HG02759 (cell line): ENCODE data around the gene GANAB.
"Not testable (repeated sequence)": the region's sequence is repeated elsewhere in the genome, so short reads cannot be mapped to it uniquely, and the experiment has no call there.

Experiments used
- ATAC-seq: cut with Tn5 transposase; IDR thresholded peaks from one replicate; pipeline ENCODE4 v1.9.1; 2021; ENCODE audit warnings: mild to moderate bottlenecking, moderate library complexity; ENCODE audit not compliant: unreplicated experiment

GANAB gene

DNA sequence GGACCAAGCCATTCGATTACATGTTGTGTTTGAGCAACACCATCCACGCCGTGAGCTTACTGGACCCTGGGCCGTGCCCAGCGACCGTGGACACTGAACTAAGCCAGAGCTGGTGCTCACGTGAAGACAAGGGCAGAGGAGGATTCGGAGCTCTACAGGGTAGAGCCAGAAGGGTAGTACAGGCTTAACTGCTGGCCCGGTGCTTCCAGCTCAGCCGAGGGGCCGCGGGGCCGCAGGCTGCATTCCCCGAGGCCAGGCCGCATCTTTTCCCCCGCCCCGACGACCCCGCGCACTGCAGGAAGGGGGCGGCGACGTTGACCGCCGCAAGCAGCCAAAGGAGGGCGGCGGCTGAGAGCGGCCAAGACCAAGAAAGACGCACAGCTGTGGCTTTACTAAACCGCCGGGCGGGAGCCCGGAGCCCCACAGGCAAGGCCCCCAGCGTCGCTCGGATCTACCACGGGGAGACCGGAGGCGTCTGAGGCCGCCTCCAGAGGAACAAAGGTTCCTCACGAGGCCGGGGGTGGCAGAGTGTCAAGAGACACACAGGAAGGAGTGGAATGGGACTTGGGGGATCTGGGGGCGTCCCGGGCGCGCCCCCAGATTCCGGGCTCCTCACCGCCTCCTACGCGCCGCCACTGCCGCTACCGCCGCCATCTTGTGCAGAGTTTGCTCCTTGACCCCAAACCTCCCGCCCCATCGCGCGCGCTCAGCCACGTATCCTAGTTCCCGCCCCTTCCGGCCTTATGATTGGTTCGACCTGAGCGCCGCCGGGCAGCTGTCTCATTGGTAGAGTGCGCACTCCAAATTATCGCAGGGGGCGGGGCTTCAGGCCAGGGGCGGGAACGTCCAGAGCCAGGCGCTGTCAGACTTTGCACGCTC lies at the start of gene GANAB:
Gene GANAB (minus strand): TSS at position 668 of the 879 bp plus-strand sequence. CDS start 14 bp downstream, at position 654.
- ATAC-seq: peak; percentile 94

- ATAC-seq: no peak
These were observed 48.2 kb upstream of the GANAB start for GRCh38 chr11:62694455-62695167.

DNA sequence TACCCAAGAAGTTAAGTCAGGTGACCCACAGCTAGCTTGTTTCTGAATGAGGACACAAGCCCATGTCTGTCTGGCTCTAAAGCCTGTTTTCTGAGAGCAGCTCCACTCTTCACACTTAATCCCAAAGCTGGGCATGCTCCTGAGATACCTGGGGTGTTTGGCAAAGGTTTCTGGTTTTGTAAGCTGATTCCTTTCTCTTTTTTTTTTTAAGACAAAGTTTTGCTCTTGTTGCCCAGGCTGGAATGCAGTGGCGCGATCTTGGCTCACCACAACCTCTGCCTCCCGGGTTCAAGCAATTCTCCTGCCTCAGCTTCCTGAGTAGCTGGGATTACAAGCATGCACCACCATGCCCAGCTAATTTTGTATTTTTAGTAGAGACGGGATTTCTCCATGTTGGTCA lies 47.2 kb upstream of the GANAB start:
- ATAC-seq: not testable (repeated sequence)

- ATAC-seq: no peak
These were observed 43.2 kb upstream of the GANAB start, which contains the start of gene LRRN4CL for GRCh38 chr11:62689421-62690183. Gene LRRN4CL, minus strand, starts transcription at chr11:62689530. Its CDS starts 1,022 bp downstream, at chr11:62688508.

DNA sequence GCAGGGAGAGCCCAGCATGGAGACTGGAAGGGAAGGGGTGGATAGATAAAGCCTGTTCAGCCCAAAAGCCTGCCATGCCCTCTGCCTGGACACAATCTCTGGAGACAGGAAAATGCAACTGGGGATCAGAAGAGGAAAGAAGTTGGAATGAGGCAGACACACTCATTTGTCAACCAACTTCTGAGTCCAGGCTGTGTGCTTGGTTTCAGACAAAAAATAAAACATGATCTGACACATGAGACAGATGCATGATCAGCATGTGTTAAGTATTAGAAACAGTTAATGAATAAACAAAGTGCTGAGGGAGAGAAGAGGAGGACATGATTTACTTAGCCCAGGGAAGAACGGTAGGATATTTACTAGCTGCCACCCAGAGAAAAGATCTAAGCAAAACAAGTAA lies 42.1 kb upstream of the GANAB start:
- no peak for ATAC-seq

GRCh38 chr11:62687508-62688396 lies 41.3 kb upstream of the GANAB start:
- no peak for ATAC-seq

DNA sequence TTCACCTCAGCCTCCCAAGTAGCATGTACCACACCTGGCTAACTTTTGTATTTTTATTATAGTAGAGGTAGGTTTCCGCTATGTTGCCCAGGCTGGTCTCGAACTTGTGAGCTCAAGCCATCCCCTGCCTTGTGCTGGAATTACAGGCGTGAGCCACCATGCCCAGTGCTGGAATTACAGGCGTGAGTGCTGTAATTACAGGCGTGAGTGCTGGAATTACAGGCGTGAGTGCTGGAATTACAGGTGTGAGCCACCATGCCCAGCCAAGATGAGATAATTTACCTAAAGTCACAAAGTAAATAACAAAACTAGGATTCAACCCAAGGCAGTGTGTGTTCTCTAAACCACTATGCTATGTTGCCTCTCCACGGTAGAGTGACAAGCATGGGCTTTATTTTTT lies 36.1 kb upstream of the GANAB start:
- no peak for ATAC-seq

- no peak for ATAC-seq
These were observed 34.4 kb upstream of the GANAB start for GRCh38 chr11:62680825-62681240.

- ATAC-seq: peak; percentile 81
These were observed 32.6 kb upstream of the GANAB start, which contains the start of gene UBXN1 for GRCh38 chr11:62678770-62679696. Gene UBXN1, minus strand, starts transcription at chr11:62679073. Its CDS starts 150 bp downstream, at chr11:62678923.

DNA sequence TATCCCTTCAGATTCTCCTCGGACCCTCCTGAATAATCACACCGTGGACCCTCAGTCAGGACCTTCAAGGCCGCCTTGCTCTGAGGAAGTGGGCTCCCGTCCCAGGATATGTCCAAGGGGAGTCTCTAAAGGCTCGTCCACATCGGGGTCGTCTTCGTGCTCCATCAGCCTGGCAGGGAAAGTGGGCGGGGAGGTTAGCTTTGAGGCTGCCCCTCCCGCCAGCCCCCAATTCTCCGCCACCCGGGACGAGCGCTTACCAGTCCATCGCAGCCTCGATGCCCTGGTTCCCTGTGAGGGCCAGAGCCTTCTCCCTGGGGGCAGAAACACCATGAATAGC lies 32.0 kb upstream of the GANAB start:
- ATAC-seq: no peak

- no peak for ATAC-seq
These were observed 31.3 kb upstream of the GANAB start for GRCh38 chr11:62677714-62678113.

- no peak for ATAC-seq
These were observed 30.7 kb upstream of the GANAB start for GRCh38 chr11:62677156-62677555.

DNA sequence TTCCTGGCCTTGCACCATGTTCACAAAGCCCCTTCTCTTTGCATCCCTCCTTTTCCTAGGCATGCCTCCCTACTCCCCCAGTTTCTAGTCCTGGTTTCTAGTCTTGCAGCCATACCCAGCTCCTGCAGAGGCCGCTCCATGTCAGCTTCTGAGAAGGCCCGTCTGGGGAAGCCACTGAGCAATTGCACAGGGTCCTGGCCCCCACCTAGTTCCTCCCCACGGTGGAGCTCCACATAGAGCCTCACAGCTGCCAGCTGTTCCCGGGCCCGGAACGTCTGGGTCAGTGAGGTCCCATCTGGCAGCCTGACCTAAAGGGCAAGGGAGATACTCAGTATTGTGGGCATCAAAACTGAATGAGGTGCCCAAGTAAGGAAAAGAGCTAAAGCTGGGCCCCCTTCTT lies 30.3 kb upstream of the GANAB start:
- ATAC-seq: no peak

GRCh38 chr11:62675415-62675814 lies 29.0 kb upstream of the GANAB start:
- ATAC-seq: not testable (repeated sequence)

- no peak for ATAC-seq
These were observed 26.7 kb upstream of the GANAB start for GRCh38 chr11:62673196-62673525.

GRCh38 chr11:62671608-62672389 lies 25.4 kb upstream of the GANAB start, which contains the start of the genes LBHD1 and UQCC3:
Gene LBHD1, minus strand, starts transcription at chr11:62672267. Its CDS starts 2,236 bp downstream, at chr11:62670031.
Gene UQCC3, plus strand, starts transcription at chr11:62671673. Its CDS starts 73 bp downstream, at chr11:62671746.
- ATAC-seq: peak; percentile 64

- ATAC-seq: no peak
These were observed 24.8 kb upstream of the GANAB start for GRCh38 chr11:62671236-62671607.

DNA sequence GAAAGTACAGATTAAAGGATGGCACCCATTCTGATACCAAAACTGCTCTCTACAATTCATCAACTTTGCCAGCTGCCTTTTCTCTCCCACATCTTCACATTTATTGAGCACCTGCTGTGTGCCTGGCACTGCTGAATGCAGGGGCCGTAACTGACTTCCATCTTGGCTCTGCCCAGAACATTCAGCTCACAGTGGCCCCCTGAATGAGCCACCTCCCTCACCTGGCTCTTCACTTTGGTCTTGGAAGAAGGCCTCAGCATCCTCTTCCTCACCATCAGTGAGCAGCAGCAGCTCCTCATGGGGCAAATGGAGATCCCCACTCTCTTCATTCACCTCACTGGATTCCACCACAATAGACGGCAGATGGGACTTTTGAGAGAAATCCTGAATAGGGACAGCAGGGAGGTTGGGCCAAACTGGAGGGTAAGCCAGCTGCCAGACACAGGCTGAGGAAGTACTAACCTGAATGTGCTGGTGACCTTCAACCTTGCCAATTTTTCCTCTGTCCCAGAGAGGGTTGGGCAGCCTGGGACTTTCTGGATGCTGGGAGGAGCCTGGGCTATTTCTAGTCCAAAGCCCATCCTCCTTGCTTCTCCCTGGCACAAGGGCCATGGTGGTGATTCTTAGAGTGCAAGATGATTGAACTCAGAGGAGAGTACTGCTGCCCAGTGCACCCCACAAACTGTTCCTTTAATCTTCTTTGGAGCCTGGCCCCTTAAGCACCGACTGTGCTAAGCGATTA lies 23.2 kb upstream of the GANAB start:
- ATAC-seq: no peak
